GM19438 (cell line): ENCODE data around the gene GRAP2.

Experiments
- ATAC-seq: cut with Tn5 transposase; IDR thresholded peaks from one replicate; pipeline ENCODE4 v1.9.1; 2021; ENCODE audit warnings: low read depth; ENCODE audit not compliant: unreplicated experiment

The GRAP2 gene

DNA sequence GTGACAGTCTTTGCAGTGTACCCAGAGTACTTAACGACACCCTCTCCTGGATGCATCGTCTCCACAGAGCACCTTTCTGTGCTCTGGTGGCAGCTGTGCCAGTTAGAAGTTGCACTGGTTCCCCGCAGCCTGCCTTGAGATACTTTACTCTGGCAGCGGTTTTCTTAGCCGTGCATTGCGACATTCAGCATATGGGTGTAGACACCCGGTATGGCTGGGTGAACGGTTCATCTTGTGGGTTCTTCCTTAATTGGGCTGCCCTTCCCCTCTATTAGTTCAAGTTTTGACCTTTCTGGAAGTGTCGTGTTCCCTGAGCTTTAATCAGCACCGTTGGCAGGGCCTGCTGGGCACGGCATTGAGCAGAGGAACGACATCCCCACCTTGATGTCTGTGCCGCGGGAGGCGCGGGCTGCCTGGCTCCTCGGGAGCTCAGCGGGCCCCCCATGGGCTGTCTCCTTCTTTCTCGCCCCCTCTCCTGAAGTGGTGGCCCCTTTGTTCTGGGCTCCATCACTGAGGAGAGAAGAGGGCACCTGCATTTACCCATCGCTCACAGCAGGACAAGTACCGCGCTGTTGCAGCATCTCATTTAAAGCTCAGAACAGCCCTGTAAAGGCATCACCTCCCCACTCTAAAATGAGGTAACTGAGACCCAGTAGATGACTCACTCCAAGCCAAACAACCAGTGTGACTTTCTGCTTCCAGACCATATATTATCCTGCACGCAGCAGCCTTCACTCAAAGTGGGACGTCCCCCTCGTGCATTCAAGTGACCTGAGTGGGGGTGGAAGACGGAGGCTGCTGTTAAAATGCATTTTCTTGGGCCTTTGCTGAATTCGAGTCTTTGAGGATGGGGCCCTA is 107.2 kb downstream of the GRAP2 start:
- no peak for ATAC-seq

DNA sequence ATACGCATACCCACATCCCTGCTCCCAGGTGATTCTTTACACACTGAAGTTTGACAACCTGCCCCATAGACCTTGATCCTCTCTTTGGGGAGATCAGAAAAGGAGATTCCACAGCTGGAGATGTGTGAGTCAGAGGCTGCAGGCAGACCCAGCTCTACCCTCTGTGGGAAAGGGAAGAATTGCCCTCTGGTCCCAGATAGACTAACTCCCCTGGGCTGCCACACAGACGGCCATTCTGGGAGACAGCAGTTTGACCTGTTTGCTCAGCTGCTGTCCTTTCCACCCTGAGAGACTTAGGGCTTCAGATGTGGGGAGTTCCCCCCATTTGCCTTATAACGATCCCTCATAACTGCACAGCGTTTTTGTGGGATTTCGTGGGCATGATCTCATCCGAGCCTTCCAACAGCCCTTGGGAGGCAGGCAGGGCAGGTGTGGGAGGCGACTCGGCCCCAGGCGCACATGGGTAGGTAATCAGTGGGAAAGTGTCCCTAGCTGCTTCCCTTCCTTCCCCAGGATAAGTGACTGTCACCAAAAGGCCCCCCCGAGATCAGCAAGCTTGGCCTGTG is 107.9 kb downstream of the GRAP2 start:
- no peak for ATAC-seq

- no peak for ATAC-seq
Measured at GRCh38 chr22:40009292-40009774, 108.4 kb downstream of the GRAP2 start.

GRCh38 chr22:40009951-40010671 is 109.2 kb downstream of the GRAP2 start:
- no peak for ATAC-seq

DNA sequence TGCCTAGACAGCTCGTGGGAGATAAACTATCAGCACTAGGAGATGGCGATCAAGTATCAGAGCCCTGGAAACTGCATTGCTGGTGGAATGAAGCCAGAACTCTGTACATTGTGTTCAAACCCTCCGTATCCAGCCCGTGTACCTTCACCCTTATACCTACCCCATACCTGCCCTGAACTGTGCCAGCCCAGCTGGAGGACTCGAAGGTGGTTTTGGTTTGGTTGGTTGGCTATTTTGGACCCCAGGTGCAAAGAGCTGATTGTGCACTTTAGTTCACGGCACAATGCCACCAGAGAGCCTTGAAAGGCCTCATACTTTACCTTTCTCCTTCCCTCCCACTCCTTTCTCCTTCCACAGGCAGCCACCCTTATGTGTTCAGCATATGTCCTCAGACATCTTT is 109.9 kb downstream of the GRAP2 start:
- no peak for ATAC-seq

GRCh38 chr22:40014667-40015248 is 113.9 kb downstream of the GRAP2 start:
- ATAC-seq, result no peak

DNA sequence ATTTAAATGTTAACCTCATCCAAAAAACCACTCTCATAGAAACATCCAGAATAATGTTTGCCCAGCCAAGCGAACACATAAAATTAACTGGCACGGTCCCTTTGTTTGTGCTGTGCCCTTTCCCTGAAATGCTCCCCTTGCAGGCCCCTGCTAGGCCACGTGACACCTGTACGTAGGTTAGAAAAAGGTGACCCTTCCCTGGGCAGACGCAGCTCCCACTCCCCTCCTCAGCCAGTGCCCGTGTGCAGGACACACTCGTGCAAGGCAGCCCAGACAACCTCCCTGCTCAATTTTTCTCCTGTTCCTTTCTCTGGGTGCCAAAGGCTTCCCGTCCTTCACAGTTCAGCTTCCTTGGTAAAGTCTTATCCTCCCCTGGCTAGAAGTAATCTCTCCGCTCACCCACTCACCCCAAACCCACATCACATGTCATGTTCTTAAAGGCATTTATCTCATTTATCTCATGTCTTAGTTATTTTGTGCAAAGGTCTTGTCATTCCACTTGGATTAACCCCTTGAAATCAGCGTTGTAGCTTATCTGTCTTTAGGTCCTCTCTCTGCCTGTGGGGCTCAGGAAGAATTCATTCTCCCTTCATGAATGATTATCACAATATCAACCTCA is 114.6 kb downstream of the GRAP2 start:
- no peak for ATAC-seq

- no peak for ATAC-seq
Measured at GRCh38 chr22:40018051-40018450, 117.2 kb downstream of the GRAP2 start.

DNA sequence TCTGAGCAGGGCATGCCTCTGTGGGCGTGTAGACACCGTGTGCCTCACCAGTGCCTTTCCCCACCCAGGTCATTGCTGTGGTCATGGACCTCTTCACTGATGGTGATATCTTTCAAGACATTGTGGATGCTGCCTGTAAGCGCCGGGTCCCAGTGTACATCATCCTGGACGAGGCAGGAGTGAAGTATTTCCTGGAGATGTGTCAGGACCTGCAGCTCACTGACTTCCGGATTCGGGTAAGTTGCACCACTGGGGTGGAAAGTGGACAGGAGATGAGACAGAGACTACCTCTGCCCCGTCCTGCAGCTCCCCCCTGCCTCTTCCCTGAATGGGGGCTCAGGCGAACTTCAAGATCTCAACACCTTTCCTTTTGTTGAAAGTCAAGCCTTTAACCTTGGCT is 118.2 kb downstream of the GRAP2 start:
- no peak for ATAC-seq

DNA sequence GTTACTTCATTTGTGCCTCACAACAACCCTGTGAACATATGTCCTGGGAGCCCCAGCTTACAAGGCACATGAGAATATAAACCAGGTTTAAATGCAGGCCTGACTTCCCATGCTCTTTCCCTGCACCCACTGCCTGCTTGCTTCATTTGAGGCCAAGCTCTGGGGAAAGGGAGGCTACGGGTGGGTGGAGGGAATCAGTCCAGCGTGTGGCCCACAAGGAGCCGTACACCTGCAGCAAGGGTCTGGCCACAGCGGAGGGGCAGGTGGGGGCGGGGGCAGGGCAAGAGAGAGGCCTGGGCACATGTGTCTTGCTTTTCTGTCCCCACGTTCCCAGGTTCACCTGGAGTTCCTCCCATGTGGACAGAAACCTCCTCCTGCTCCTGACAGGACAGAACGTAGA is 120.1 kb downstream of the GRAP2 start:
- ATAC-seq, result no peak

DNA sequence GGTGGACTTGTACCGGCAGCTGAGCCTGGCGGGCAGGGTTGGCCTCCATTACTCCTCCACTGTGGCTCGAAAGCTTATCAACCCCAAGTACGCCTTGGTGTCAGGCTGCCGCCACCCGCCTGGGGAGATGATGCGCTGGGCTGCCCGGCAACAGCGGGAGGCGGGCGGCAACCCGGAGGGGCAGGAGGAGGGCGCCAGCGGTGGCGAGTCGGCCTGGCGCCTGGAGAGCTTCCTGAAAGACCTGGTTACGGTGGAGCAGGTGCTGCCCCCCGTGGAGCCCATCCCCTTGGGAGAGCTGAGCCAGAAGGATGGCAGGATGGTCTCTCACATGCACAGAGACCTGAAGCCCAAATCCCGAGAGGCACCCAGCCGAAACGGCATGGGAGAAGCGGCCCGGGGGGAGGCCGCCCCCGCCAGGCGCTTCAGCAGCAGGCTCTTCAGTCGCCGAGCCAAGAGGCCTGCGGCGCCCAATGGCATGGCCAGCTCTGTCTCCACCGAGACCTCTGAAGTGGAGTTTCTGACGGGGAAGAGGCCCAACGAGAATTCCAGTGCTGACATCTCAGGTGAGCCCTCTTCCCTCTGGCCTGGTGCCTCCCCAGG is 120.6 kb downstream of the GRAP2 start:
- no peak for ATAC-seq

DNA sequence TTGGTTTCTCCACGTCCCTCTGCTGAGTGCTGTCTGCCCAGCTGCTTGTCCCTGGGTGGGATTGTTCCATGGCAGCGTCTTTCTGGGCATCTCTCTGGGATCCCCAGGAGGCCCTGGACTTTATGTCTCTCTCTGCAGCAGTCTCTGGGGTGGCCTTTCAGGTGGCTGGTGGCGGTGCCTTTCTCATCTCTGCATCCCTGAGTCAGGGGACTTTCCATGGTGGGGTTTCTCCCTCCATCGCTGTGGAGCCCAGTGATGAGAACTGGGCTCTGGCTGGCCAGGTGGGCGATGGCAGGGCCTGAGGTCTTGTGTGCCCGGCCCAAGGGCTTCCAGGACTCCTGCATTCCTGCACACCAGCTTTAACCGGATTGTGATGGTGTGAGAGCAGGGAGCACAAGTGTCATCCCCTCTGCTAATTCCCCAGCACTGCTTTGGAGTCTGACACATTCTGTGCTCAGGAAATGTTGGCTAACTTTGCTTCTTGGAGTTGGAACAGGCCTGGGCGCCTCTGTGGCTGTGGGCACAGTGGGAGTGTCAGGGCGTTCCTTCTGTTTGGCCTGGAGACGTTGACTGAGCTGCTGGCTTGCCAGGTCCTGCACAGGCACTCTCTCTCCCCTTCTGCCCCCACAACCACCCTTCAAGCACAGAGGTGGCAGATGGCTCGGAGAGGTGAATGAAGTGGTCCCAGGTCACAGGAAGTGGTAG is 121.8 kb downstream of the GRAP2 start:
- no peak for ATAC-seq
